IMR-90 (cell line): Measurements from ENCODE around the gene TBPL1. TPM values are rescaled to one million over a fixed set of nuclear protein-coding genes. Genes with fewer than 3 reads are reported as not detected.

Source experiments
- ATAC-seq: fragments of 200-7000 bp; cut with Tn5 transposase; 2 replicates; pipeline ENCODE4 v1.9.1; 2020; ENCODE audit warnings: low read depth, mild to moderate bottlenecking, moderate library complexity
- BruUV-seq: library from RNA; stranded (reverse); fragments of 400-500 nt; replicated peaks from 2 replicates; lab custom pipeline; 2021; lab: Mats Ljungman, UMichigan
- CTCF ChIA-PET: fragments of 300-600 bp; formaldehyde crosslinking; extraction: SDS; loops from one replicate; lab custom pipeline; 2021; ENCODE audit warnings: antibody characterized with exemption; lab: Yijun Ruan, JAX
- POLR2A ChIA-PET: fragments of 300-600 bp; sonication (Branson Sonifier 250); formaldehyde crosslinking; loops from one replicate; lab custom pipeline; 2022; ENCODE audit warnings: antibody characterized with exemption; ENCODE audit not compliant: unreplicated experiment; lab: Charles Lee
- DNase-seq: peaks from one replicate; pipeline ENCODE4 v3.0.0; 2013
- H2AFZ ChIP-seq: replicated peaks from 2 replicates; pipeline ENCODE3; 2013; ENCODE audit warnings: low read length, mild to moderate bottlenecking; ENCODE audit not compliant: poor library complexity
- H2AK5ac ChIP-seq: 2 replicates; pipeline ENCODE4 v1.6.1; 2013; ENCODE audit warnings: low read depth, low read length, inconsistent platforms
- H2AK9ac ChIP-seq: replicated peaks from 2 replicates; pipeline ENCODE3; 2013; ENCODE audit warnings: mild to moderate bottlenecking, low read depth, low read length, moderate library complexity; ENCODE audit not compliant: poor library complexity
- H2BK120ac ChIP-seq: 2 replicates; pipeline ENCODE4 v1.6.1; 2013; ENCODE audit warnings: low read depth, low read length, inconsistent platforms
- H2BK15ac ChIP-seq: 3 replicates; pipeline ENCODE4 v1.6.1; 2013; ENCODE audit warnings: low read depth, low read length, inconsistent platforms
- H2BK20ac ChIP-seq: 2 replicates; pipeline ENCODE4 v1.6.1; 2013; ENCODE audit warnings: low read depth, mild to moderate bottlenecking, inconsistent platforms, low read length, moderate library complexity
- H2BK5ac ChIP-seq: 2 replicates; pipeline ENCODE4 v1.6.1; 2013; ENCODE audit warnings: mild to moderate bottlenecking, low read depth, low read length, inconsistent platforms; ENCODE audit not compliant: poor library complexity, severe bottlenecking
- H3K14ac ChIP-seq: replicated peaks from 2 replicates; pipeline ENCODE4 v1.6.1; 2013; ENCODE audit warnings: low read depth, low read length, inconsistent platforms
- H3K18ac ChIP-seq: 2 replicates; pipeline ENCODE4 v1.6.1; 2013; ENCODE audit warnings: low read depth, low read length, control low read depth
- H3K23ac ChIP-seq: 2 replicates; pipeline ENCODE4 v1.6.1; 2013; ENCODE audit warnings: low read depth, low read length, inconsistent platforms
- H3K27ac ChIP-seq: 2 replicates; pipeline ENCODE4 v1.5.1; 2013; ENCODE audit warnings: mild to moderate bottlenecking, control low read depth, low read length; ENCODE audit not compliant: insufficient read depth
- H3K27me3 ChIP-seq: 2 replicates; pipeline ENCODE4 v1.6.1; 2013; ENCODE audit warnings: low read length; ENCODE audit not compliant: control insufficient read depth, insufficient read depth
- H3K36me3 ChIP-seq: 2 replicates; pipeline ENCODE4 v1.6.1; 2013; ENCODE audit warnings: low read length, mixed read lengths; ENCODE audit not compliant: control insufficient read depth, insufficient read depth
- H3K4ac ChIP-seq: 2 replicates; pipeline ENCODE4 v1.6.1; 2013; ENCODE audit warnings: low read depth, low read length, inconsistent platforms
- H3K4me1 ChIP-seq: 2 replicates; pipeline ENCODE4 v1.6.1; 2013; ENCODE audit warnings: low read length, mixed read lengths; ENCODE audit not compliant: control insufficient read depth, insufficient read depth
- H3K4me2 ChIP-seq: 2 replicates; pipeline ENCODE4 v1.6.1; 2013; ENCODE audit warnings: low read depth, mild to moderate bottlenecking, control low read depth, low read length, moderate library complexity
- H3K4me3 ChIP-seq: 2 replicates; pipeline ENCODE4 v1.5.1; 2013; ENCODE audit warnings: low read depth, mild to moderate bottlenecking, control low read depth, low read length, moderate library complexity; ENCODE audit not compliant: insufficient read depth
- H3K56ac ChIP-seq: 2 replicates; pipeline ENCODE4 v1.6.1; 2013; ENCODE audit warnings: low read length, inconsistent platforms; ENCODE audit not compliant: insufficient read depth; ENCODE audit errors: extremely low read depth
- H3K79me1 ChIP-seq, 2 experiments: 2 replicates each; pipeline ENCODE4 v1.6.1; 2013; ENCODE audit warnings: low read length in 2 of 2, inconsistent platforms in 1 of 2, low read depth in 1 of 2
- H3K9ac ChIP-seq: 2 replicates; pipeline ENCODE4 v1.6.1; 2013; ENCODE audit warnings: low read depth, low read length, control low read depth
- H3K9me1 ChIP-seq: 2 replicates; pipeline ENCODE4 v1.6.1; 2013; ENCODE audit warnings: low read length, inconsistent platforms; ENCODE audit not compliant: insufficient read depth
- H3K9me3 ChIP-seq: 2 replicates; pipeline ENCODE4 v1.6.1; 2013; ENCODE audit warnings: low read length; ENCODE audit not compliant: control insufficient read depth, insufficient read depth
- H4K20me1 ChIP-seq: 2 replicates; pipeline ENCODE4 v1.6.1; 2013; ENCODE audit warnings: low read length, inconsistent platforms; ENCODE audit not compliant: insufficient read depth
- H4K5ac ChIP-seq: 2 replicates; pipeline ENCODE4 v1.6.1; 2013; ENCODE audit warnings: mild to moderate bottlenecking, low read depth, low read length, control low read depth
- H4K8ac ChIP-seq, 2 experiments: 2 replicates each; pipeline ENCODE4 v1.6.1; 2013; ENCODE audit warnings: low read depth in 2 of 2, low read length in 2 of 2, control low read depth in 1 of 2, inconsistent platforms in 1 of 2
- H4K91ac ChIP-seq: 2 replicates; pipeline ENCODE4 v1.6.1; 2013; ENCODE audit warnings: low read depth, low read length, inconsistent platforms; ENCODE audit not compliant: insufficient read depth
- RCOR1 ChIP-seq: IDR thresholded peaks from 2 replicates; pipeline ENCODE4 v1.6.1; 2012; ENCODE audit warnings: mild to moderate bottlenecking, low read length, improper control_type of control experiment; ENCODE audit not compliant: insufficient replicate concordance
- SMC3 ChIP-seq: fragments of 150-350 bp; IDR thresholded peaks from 2 replicates; pipeline ENCODE4 v1.6.1; 2016; ENCODE audit warnings: low read depth, mild to moderate bottlenecking, antibody characterized with exemption, low read length, moderate library complexity
- WGBS, 2 experiments: methylation state at CpG; one replicate each; pipeline versions ENCODE4 v1.1.5 to v1.1.7; 2013; ENCODE audit warnings: missing lambda C conversion rate in 2 of 2; ENCODE audit not compliant: insufficient read length in 1 of 2; ENCODE audit errors: extremely low coverage in 2 of 2; 5-methylcytosine and 5-hydroxymethylcytosine counted together
- dilution Hi-C: fragments of 300-500 bp; cut with HindIII; formaldehyde crosslinking; loops from one replicate; pipeline ENCODE4 v1.14.3; 2018; ENCODE audit warnings: low sequenced_read_pairs; ENCODE audit not compliant: unreplicated experiment
- in situ Hi-C: fragments of 300-500 bp; cut with MboI; formaldehyde crosslinking; loops from 3 replicates; pipeline ENCODE4 v1.14.3; 2019; ENCODE audit warnings: low sequenced_read_pairs, inconsistent platforms, mixed read lengths
- intact Hi-C: fragments of 100-400 bp; cut with micrococcal nuclease; formaldehyde crosslinking; loops from 2 replicates; pipeline ENCODE4 v1.10.0; 2022
- polyA plus RNA-seq, 3 experiments: library from polyadenylated mRNA; depleted of rRNA; stranded (reverse); fragments of >200 nt; gene quantifications; 2 replicates each; pipeline ENCODE4 v1.2.3, GENCODE V29; 2012; ENCODE audit warnings: low replicate concordance in 1 of 3
- total RNA-seq: library from RNA; depleted of rRNA; stranded (reverse); fragments of >200 nt; gene quantifications from 2 replicates; pipeline ENCODE4 v1.2.3, GENCODE V29; 2012
- TF ChIP-seq, protein P1 (sequence below): conservative IDR thresholded peaks from 2 replicates; pipeline ENCODE4 v1.5.1; 2012; ENCODE audit warnings: mild to moderate bottlenecking, low read depth, low read length, improper control_type of control experiment
- TF ChIP-seq, protein P2 (sequence below): fragments of 150-350 bp; IDR thresholded peaks from 2 replicates; pipeline ENCODE4 v1.6.1; 2016; ENCODE audit warnings: low read depth, mild to moderate bottlenecking, low read length, moderate library complexity, borderline replicate concordance
- TF ChIP-seq, protein P3 (sequence below): fragments of 150-350 bp; IDR thresholded peaks from 2 replicates; pipeline ENCODE4 v1.6.1; 2017; ENCODE audit warnings: mild to moderate bottlenecking, antibody characterized with exemption, low read length, low read depth

Gene TBPL1
- total and polyA plus RNA-seq, 2 of the 4 experiments (the other 2 are of a cell fraction) = 25.6 to 32.5 TPM

DNA sequence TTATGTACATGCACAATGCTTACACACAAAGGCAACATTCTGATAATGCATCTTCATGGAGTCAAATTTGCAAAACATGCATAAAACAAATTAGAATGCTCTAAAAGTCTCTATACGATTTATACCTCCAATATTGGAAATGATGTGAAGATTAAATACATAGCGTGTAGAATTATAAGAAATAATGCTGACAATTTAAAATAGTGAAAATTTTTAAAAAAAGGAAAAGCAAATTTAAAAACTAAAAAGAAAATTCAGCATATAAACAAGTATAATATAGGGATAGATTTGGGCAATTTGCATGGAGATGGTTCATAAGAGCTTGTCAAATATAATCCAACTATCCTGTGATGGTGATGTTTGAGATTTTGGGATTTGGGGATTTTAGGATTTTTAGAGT, 49.2 kb upstream of the TBPL1 start:
- H4K5ac ChIP-seq = no peak overlapping the region
- H2BK20ac ChIP-seq = no peak overlapping the region
- H3K36me3 ChIP-seq = peaks cover 16% of the 10 kb centered on the region
- H3K27ac ChIP-seq = no peak overlapping the region
- no peak overlapping the region for H3K9ac ChIP-seq
- in situ Hi-C loops (loop anchor here (25.0 kb wide), 2 partner anchors 717 to 942 kb away; no protein-coding TSS in a partner anchor), dilution Hi-C loops (no loop called here), intact Hi-C loops (no loop called here)
- no peak overlapping the region for H3K56ac ChIP-seq
- no peaks in the 10 kb centered on the region for H4K20me1 ChIP-seq
- no TSS peak for BruUV-seq
- no peak overlapping the region for H3K4me3 ChIP-seq
- no peak for TF ChIP-seq SMC3
- TF ChIP-seq, protein P1, sequence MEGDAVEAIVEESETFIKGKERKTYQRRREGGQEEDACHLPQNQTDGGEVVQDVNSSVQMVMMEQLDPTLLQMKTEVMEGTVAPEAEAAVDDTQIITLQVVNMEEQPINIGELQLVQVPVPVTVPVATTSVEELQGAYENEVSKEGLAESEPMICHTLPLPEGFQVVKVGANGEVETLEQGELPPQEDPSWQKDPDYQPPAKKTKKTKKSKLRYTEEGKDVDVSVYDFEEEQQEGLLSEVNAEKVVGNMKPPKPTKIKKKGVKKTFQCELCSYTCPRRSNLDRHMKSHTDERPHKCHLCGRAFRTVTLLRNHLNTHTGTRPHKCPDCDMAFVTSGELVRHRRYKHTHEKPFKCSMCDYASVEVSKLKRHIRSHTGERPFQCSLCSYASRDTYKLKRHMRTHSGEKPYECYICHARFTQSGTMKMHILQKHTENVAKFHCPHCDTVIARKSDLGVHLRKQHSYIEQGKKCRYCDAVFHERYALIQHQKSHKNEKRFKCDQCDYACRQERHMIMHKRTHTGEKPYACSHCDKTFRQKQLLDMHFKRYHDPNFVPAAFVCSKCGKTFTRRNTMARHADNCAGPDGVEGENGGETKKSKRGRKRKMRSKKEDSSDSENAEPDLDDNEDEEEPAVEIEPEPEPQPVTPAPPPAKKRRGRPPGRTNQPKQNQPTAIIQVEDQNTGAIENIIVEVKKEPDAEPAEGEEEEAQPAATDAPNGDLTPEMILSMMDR = no peak
- TF ChIP-seq, protein P2, sequence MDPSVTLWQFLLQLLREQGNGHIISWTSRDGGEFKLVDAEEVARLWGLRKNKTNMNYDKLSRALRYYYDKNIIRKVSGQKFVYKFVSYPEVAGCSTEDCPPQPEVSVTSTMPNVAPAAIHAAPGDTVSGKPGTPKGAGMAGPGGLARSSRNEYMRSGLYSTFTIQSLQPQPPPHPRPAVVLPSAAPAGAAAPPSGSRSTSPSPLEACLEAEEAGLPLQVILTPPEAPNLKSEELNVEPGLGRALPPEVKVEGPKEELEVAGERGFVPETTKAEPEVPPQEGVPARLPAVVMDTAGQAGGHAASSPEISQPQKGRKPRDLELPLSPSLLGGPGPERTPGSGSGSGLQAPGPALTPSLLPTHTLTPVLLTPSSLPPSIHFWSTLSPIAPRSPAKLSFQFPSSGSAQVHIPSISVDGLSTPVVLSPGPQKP = no peak
- TF ChIP-seq, protein P3, sequence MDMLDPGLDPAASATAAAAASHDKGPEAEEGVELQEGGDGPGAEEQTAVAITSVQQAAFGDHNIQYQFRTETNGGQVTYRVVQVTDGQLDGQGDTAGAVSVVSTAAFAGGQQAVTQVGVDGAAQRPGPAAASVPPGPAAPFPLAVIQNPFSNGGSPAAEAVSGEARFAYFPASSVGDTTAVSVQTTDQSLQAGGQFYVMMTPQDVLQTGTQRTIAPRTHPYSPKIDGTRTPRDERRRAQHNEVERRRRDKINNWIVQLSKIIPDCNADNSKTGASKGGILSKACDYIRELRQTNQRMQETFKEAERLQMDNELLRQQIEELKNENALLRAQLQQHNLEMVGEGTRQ = no peak
- no peak for TF ChIP-seq RCOR1
- no peak overlapping the region for H3K4me2 ChIP-seq
- H4K91ac ChIP-seq = no peak overlapping the region
- H2AK9ac ChIP-seq = no peak overlapping the region
- no peak for ATAC-seq
- ChIA-PET CTCF (no interaction called here), POLR2A (no interaction called here)
- no peak overlapping the region for H3K4ac ChIP-seq
- no CpG with 5 or more reads among the region's 2 CpGs for WGBS, 2 experiments
- H3K9me1 ChIP-seq = no peaks in the 10 kb centered on the region
- H3K4me1 ChIP-seq = no peaks in the 10 kb centered on the region
- H2BK5ac ChIP-seq = no peak overlapping the region
- H2AFZ ChIP-seq = no peak overlapping the region
- no peaks in the 10 kb centered on the region for H3K9me3 ChIP-seq
- DNase-seq = no peak
- no peak overlapping the region for H3K23ac ChIP-seq
- no peak overlapping the region for H2BK120ac ChIP-seq
- no peaks in the 10 kb centered on the region for H3K27me3 ChIP-seq
- H3K79me1 ChIP-seq = no peaks in the 10 kb centered on the region
- H2BK15ac ChIP-seq = no peak overlapping the region
- no peak overlapping the region for H3K18ac ChIP-seq
- H4K8ac ChIP-seq = no peak overlapping the region
- no peak overlapping the region for H3K14ac ChIP-seq
- H2AK5ac ChIP-seq = no peak overlapping the region
